K562 (cell line): ENCODE data around the gene B4GALT5. TPM values are rescaled to one million over a fixed set of nuclear protein-coding genes. Genes with fewer than 3 reads are reported as not detected.
A peak's percentile ranks its signal among the peaks of the same experiment; 100 is the strongest.

Source experiments
- ATAC-seq: fragments of 200-7000 bp; cut with Tn5 transposase; 3 replicates; pipeline ENCODE4 v1.9.1; 2020; ENCODE audit warnings: moderate library complexity
- BruUV-seq: library from RNA; stranded (reverse); fragments of 400-500 nt; replicated peaks from 2 replicates; lab custom pipeline; 2021; lab: Mats Ljungman, UMichigan
- CTCF ChIA-PET: fragments of 300-600 bp; formaldehyde crosslinking; extraction: SDS; loops from one replicate; lab custom pipeline; 2021; ENCODE audit warnings: low intra/inter-chr PET ratio; lab: Yijun Ruan, JAX
- POLR2A ChIA-PET: fragments of 300-600, 350-650 bp; sonication (Branson Sonifier 250); formaldehyde crosslinking; extraction: SDS; loops from one replicate; lab custom pipeline; 2021; ENCODE audit warnings: antibody characterized with exemption, inconsistent platforms; lab: Yijun Ruan, JAX
- DNase-seq, 4 experiments: peaks; one replicate each; pipeline versions ENCODE4 v3.0.0 to v3.0.0-alpha.2; 2011 to 2018; ENCODE audit warnings: low spot score in 3 of 4, mixed read lengths in 3 of 4; ENCODE audit errors: extremely low read depth in 1 of 4
- FAIRE-seq: peaks from 2 replicates; lab custom pipeline; 2011; peaks lifted over from hg19 to GRCh38; lab: Jason Lieb, UNC
- H2AFZ ChIP-seq: 2 replicates; pipeline ENCODE4 v1.6.0; 2011; ENCODE audit warnings: low read depth, low read length, control low read depth, inconsistent platforms
- H3K27ac ChIP-seq: fragments of 200-600 bp; 3 replicates; pipeline ENCODE4 v1.8.0; 2011; ENCODE audit warnings: low read depth, mild to moderate bottlenecking, control low read depth, inconsistent platforms, low read length, moderate library complexity, mixed read lengths; ENCODE audit errors: extremely low read depth
- H3K27me3 ChIP-seq, 2 experiments: fragments of 300-600 bp in 1 of 2; 2 replicates in 1 of 2; 3 replicates in 1 of 2; pipeline versions ENCODE4 v1.6.0 to v1.8.0; 2011; ENCODE audit warnings: inconsistent platforms in 2 of 2, low read length in 2 of 2, mild to moderate bottlenecking in 1 of 2, mixed read lengths in 1 of 2, moderate library complexity in 1 of 2; ENCODE audit not compliant: control insufficient read depth in 2 of 2, insufficient read depth in 2 of 2
- H3K36me3 ChIP-seq: fragments of 300-600 bp; 3 replicates; pipeline ENCODE4 v1.8.0; 2011; ENCODE audit warnings: mild to moderate bottlenecking, low read length, inconsistent platforms; ENCODE audit not compliant: control insufficient read depth, insufficient read depth
- H3K4me1 ChIP-seq, 2 experiments: fragments of 200-600 bp in 1 of 2; replicated peaks in 1 of 2; 2 replicates in 1 of 2; 3 replicates in 1 of 2; pipeline versions ENCODE4 v1.5.1 to v1.8.0; 2011; ENCODE audit warnings: inconsistent platforms in 2 of 2, low read length in 2 of 2, mild to moderate bottlenecking in 1 of 2, mixed read lengths in 1 of 2, moderate library complexity in 1 of 2; ENCODE audit not compliant: control insufficient read depth in 2 of 2, insufficient read depth in 2 of 2
- H3K4me2 ChIP-seq: 2 replicates; pipeline ENCODE4 v1.6.1; 2011; ENCODE audit warnings: low read length, control low read depth, inconsistent platforms, mixed read lengths; ENCODE audit not compliant: insufficient read depth
- H3K4me3 ChIP-seq: fragments of 200-600 bp; sonication (generic), shearing (Covaris generic); 2 replicates; pipeline ENCODE4 v1.5.1; 2016; ENCODE audit warnings: control low read depth, inconsistent platforms
- H3K79me2 ChIP-seq: fragments of 200-600 bp; 3 replicates; pipeline ENCODE4 v1.8.0; 2011; ENCODE audit warnings: low read length, inconsistent platforms; ENCODE audit not compliant: control insufficient read depth, insufficient read depth
- H3K9ac ChIP-seq, 2 experiments: 2 replicates each; pipeline versions ENCODE4 v1.6.0 to v1.6.1; 2011; ENCODE audit warnings: low read depth in 2 of 2, low read length in 2 of 2, control low read depth in 1 of 2, inconsistent platforms in 1 of 2, mild to moderate bottlenecking in 1 of 2, mixed read lengths in 1 of 2; ENCODE audit not compliant: insufficient read depth in 1 of 2
- H3K9me1 ChIP-seq: one replicate; pipeline ENCODE4 v1.6.0; 2011; ENCODE audit warnings: inconsistent platforms, mild to moderate bottlenecking, low read length, moderate library complexity; ENCODE audit not compliant: control insufficient read depth, insufficient read depth
- H3K9me3 ChIP-seq: replicated peaks from 2 replicates; pipeline ENCODE4 v1.5.1; 2011; ENCODE audit warnings: low read depth, low read length, inconsistent platforms; ENCODE audit not compliant: control insufficient read depth, insufficient read depth
- H4K20me1 ChIP-seq: replicated peaks from 2 replicates; pipeline ENCODE4 v1.6.1; 2011; ENCODE audit warnings: low read length, inconsistent platforms, mixed read lengths; ENCODE audit not compliant: control insufficient read depth, insufficient read depth
- E2F6 ChIP-seq, 2 experiments: IDR thresholded peaks; 2 replicates each; pipeline ENCODE4 v1.6.1; 2011; ENCODE audit warnings: borderline replicate concordance in 1 of 2, control low read depth in 1 of 2, low read depth in 1 of 2, low read length in 1 of 2, mild to moderate bottlenecking in 1 of 2, mixed read lengths in 1 of 2, moderate library complexity in 1 of 2; ENCODE audit not compliant: insufficient read depth in 1 of 2, insufficient read length in 1 of 2, poor library complexity in 1 of 2, severe bottlenecking in 1 of 2; ENCODE audit errors: extremely low read depth in 1 of 2
- FOXA1 ChIP-seq: fragments of 450-650 bp; IDR thresholded peaks from 2 replicates; pipeline ENCODE4 v1.6.1; 2016; ENCODE audit warnings: mild to moderate bottlenecking, borderline replicate concordance
- NR2C2 ChIP-seq, 2 experiments: fragments of 200-800 bp in 1 of 2; sonication (Bioruptor generic) in 1 of 2; sonication (generic) in 1 of 2; formaldehyde crosslinking in 1 of 2; IDR thresholded peaks; 2 replicates each; pipeline versions ENCODE4 v1.6.1 to v1.8.0; 2016 to 2022; ENCODE audit warnings: mild to moderate bottlenecking in 1 of 2, missing compliant biosample characterization in 1 of 2, missing genetic modification characterization in 1 of 2, missing genetic modification reagents in 1 of 2
- POLR2H ChIP-seq: IDR thresholded peaks from 2 replicates; pipeline ENCODE4 v1.6.1; 2016; ENCODE audit warnings: missing genetic modification characterization, low read depth, mild to moderate bottlenecking, control low read depth, missing compliant biosample characterization, moderate library complexity
- PREB ChIP-seq: sonication (generic); formaldehyde crosslinking; IDR thresholded peaks from 2 replicates; pipeline ENCODE4 v1.8.1; 2023; ENCODE audit warnings: mild to moderate bottlenecking, missing genetic modification reagents
- RBM25 ChIP-seq: fragments of 200-400 bp; formaldehyde crosslinking; IDR thresholded peaks from 2 replicates; pipeline ENCODE4 v1.6.1; 2018; ENCODE audit warnings: low read length, low read depth, moderate library complexity; ENCODE audit not compliant: severe bottlenecking
- REST ChIP-seq, 2 experiments: fragments of 450-650 bp; formaldehyde crosslinking in 1 of 2; IDR thresholded peaks; 2 replicates each; pipeline versions ENCODE4 v1.4.0 to v1.6.1; 2014 to 2020; ENCODE audit warnings: mild to moderate bottlenecking in 2 of 2, borderline replicate concordance in 1 of 2, low read depth in 1 of 2
- SMAD3 ChIP-seq: fragments of 450-650 bp; formaldehyde crosslinking; conservative IDR thresholded peaks from 2 replicates; pipeline ENCODE4 v1.4.0; 2020; ENCODE audit warnings: mild to moderate bottlenecking
- ZNF146 ChIP-seq: IDR thresholded peaks from one replicate; pipeline ENCODE4 v1.6.1; 2018; ENCODE audit warnings: missing compliant biosample characterization; ENCODE audit not compliant: unreplicated experiment
- ZNF830 ChIP-seq: fragments of 250-450 bp; sonication (Bioruptor Pico); IDR thresholded peaks from 2 replicates; pipeline ENCODE4 v1.5.0; 2021; ENCODE audit warnings: mild to moderate bottlenecking
- WGBS: fragments of 100-300 bp; shearing (Covaris generic); methylation state at CpG from one replicate; pipeline ENCODE4 v1.1.6; 2016; ENCODE audit warnings: low coverage, mixed read lengths; ENCODE audit not compliant: insufficient coverage; ENCODE audit errors: missing lambda C conversion rate; 5-methylcytosine and 5-hydroxymethylcytosine counted together
- in situ Hi-C: fragments of 300-500 bp; cut with MboI; formaldehyde crosslinking; loops from 4 replicates; pipeline ENCODE4 v1.15.0; 2018; ENCODE audit warnings: inconsistent platforms, mixed read lengths
- intact Hi-C: fragments of 100-400 bp; cut with micrococcal nuclease; formaldehyde crosslinking; loops from 2 replicates; pipeline ENCODE4 v1.14.2; 2022
- polyA plus RNA-seq, 8 experiments: library from polyadenylated mRNA; depleted of rRNA in 4 of 8; stranded (reverse) in 5 of 8; unstranded in 3 of 8; fragments of >200 nt; fragmentation: Nextera tagmentation in 2 of 8; fragmentation: Illumina TruSeq in 1 of 8; extraction: Ambion mirVana in 2 of 8; extraction: Trizol in 1 of 8; gene quantifications; 2 replicates each; pipeline versions ENCODE4 v1.2.1 to v1.2.3, GENCODE V29; 2011 to 2014; ENCODE audit warnings: inconsistent platforms in 1 of 8, missing spikeins in 1 of 8
- total RNA-seq, 7 experiments: library from RNA; depleted of rRNA in 6 of 7; stranded (reverse); fragments of >200 nt in 6 of 7; fragmentation: Illumina TruSeq in 2 of 7; extraction: Trizol in 2 of 7; gene quantifications; 2 replicates each; pipeline versions ENCODE4 v1.2.1 to v1.2.3, GENCODE V29; 2011 to 2021; ENCODE audit warnings: low replicate concordance in 1 of 7

The B4GALT5 gene
- total and polyA plus RNA-seq, 9 of the 15 experiments (the other 6 are each of a cell fraction or from before 2014, with no cell fraction given): 8.5 to 32.6 (median 23.4) TPM

GRCh38 chr20:49597825-49598395, 115.8 kb downstream of the B4GALT5 start:
- in situ Hi-C loops: no loop called here
- Histone ChIP-seq H3K27ac (no peak overlapping the region), H3K4me2 (no peak overlapping the region), H3K27me3 (peaks cover 27 to 41% of the 10 kb centered on the region in 2 experiments; a peak in 4 of 5 replicates), H4K20me1 (peaks cover 4% of the 10 kb centered on the region; the same call in 1 of the 2 replicates), H3K4me3 (no peak overlapping the region), H3K9me1 (no peaks in the 10 kb centered on the region), H3K4me1 (0 out of 5 replicates have a peak, but pooled peaks cover 0 to 3% of the 10 kb centered on the region in 2 experiments), H3K9ac (no peak overlapping the region), H3K36me3 (no peaks in the 10 kb centered on the region), H3K79me2 (no peaks in the 10 kb centered on the region), H3K9me3 (no peaks in the 10 kb centered on the region), H2AFZ (no peak overlapping the region)
- intact Hi-C loops: no loop called here
- ChIA-PET POLR2A (interaction anchor here (0.8 to 1.1 kb wide), 2 partner anchors 11 to 56 kb away, joined by 4 to 5 read pairs; no protein-coding TSS in a partner anchor), CTCF (no interaction called here)
- FAIRE-seq: no peak
- DNase-seq: no peak
- no TSS peak for BruUV-seq
- no peak for ATAC-seq
- WGBS: 21% methylated on average over 4 of the region's 4 CpGs
- TF ChIP-seq FOXA1: no peak
- peak; percentile 73 for TF ChIP-seq RBM25
- no peak for TF ChIP-seq ZNF830 (CRISPR knock-in tag)
- no peak for TF ChIP-seq REST (IDR thresholded peaks at IDR 0.05; ENCODE audit: borderline replicate concordance)
- no peak for TF ChIP-seq REST (CRISPR knock-in tag; IDR thresholded peaks at IDR 0.05; ENCODE audit: low read depth)
- no peak for TF ChIP-seq E2F6 (IDR thresholded peaks at IDR 0.05; ENCODE audit: borderline replicate concordance in 1 of 2, extremely low read depth in 1 of 2, insufficient read depth in 1 of 2, insufficient read length in 1 of 2, low read depth in 1 of 2, low read length in 1 of 2, poor library complexity in 1 of 2, severe bottlenecking in 1 of 2)
- no peak for TF ChIP-seq NR2C2 (CRISPR knock-in tag; IDR thresholded peaks at IDR 0.05)
- no peak for TF ChIP-seq NR2C2 (tag; IDR thresholded peaks at IDR 0.05)
- no peak for TF ChIP-seq SMAD3 (CRISPR knock-in tag)
- no peak for TF ChIP-seq PREB (CRISPR knock-in tag)
- TF ChIP-seq POLR2H (tag): no peak
- peak; percentile 98 for TF ChIP-seq ZNF146 (CRISPR knock-in tag)
